ENCODE results near the gene ST6GALNAC3. TPM values are rescaled to one million over a fixed set of nuclear protein-coding genes. Genes with fewer than 3 reads are reported as not detected.

Gene ST6GALNAC3
- polyA plus RNA-seq, 1 donor (not counting 4 experiments of a cell fraction or from before 2014, with no cell fraction given), result 0.08 TPM

- Histone ChIP-seq H3K4me1 (ENCODE audit: control insufficient read depth, extremely low read depth, insufficient read depth, low read length) (no peaks in the 10 kb centered on the region), H3K4me3 (ENCODE audit: control insufficient read depth in 2 of 3, extremely low read depth in 1 of 3, insufficient read depth in 2 of 3, low read depth in 1 of 3, low read length in 3 of 3) (no peak overlapping the region), H3K79me2 (ENCODE audit: control insufficient read depth, insufficient read depth, low read length) (no peaks in the 10 kb centered on the region), H3K27ac (ENCODE audit: control insufficient read depth, insufficient read depth, low read length) (no peak overlapping the region), H3K9me3 (ENCODE audit: control insufficient read depth, low read depth, low read length) (no peaks in the 10 kb centered on the region), H4K20me1 (ENCODE audit: control insufficient read depth, extremely low read depth, insufficient read depth, low read length) (no peaks in the 10 kb centered on the region), H3K4me2 (ENCODE audit: control insufficient read depth, extremely low read depth, insufficient read depth, low read depth, low read length) (no peak overlapping the region), H3K27me3 (ENCODE audit: control insufficient read depth, extremely low read depth, insufficient read depth, low read length) (no peaks in the 10 kb centered on the region), H3K9me1 (ENCODE audit: control insufficient read depth, extremely low read depth, insufficient read depth, low read length) (no peaks in the 10 kb centered on the region), H2AFZ (ENCODE audit: control insufficient read depth, low read length) (no peak overlapping the region), H3K9ac (ENCODE audit: control insufficient read depth, extremely low read depth, insufficient read depth, low read length) (no peak overlapping the region), H3K36me3 (ENCODE audit: control insufficient read depth in 2 of 2, extremely low read depth in 1 of 2, insufficient read depth in 2 of 2, low read length in 2 of 2) (no peaks in the 10 kb centered on the region)
- DNase-seq (ENCODE audit: low read depth, low spot score), result no peak
- no peak for FAIRE-seq
- dilution Hi-C loops (cut with MboI; ENCODE audit: extremely low pct_ligation_motif_present, low sequenced_read_pairs), result no loop called here
- no peak for TF ChIP-seq EZH2 (IDR thresholded peaks at IDR 0.05; ENCODE audit: low read length)
- TF ChIP-seq, protein P1, sequence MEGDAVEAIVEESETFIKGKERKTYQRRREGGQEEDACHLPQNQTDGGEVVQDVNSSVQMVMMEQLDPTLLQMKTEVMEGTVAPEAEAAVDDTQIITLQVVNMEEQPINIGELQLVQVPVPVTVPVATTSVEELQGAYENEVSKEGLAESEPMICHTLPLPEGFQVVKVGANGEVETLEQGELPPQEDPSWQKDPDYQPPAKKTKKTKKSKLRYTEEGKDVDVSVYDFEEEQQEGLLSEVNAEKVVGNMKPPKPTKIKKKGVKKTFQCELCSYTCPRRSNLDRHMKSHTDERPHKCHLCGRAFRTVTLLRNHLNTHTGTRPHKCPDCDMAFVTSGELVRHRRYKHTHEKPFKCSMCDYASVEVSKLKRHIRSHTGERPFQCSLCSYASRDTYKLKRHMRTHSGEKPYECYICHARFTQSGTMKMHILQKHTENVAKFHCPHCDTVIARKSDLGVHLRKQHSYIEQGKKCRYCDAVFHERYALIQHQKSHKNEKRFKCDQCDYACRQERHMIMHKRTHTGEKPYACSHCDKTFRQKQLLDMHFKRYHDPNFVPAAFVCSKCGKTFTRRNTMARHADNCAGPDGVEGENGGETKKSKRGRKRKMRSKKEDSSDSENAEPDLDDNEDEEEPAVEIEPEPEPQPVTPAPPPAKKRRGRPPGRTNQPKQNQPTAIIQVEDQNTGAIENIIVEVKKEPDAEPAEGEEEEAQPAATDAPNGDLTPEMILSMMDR (optimal IDR thresholded peaks at IDR 0.05 in 1 of 3, IDR thresholded peaks at IDR 0.05 in 1 of 3, conservative IDR thresholded peaks at IDR 0.05 in 1 of 3; ENCODE audit: extremely low read depth in 1 of 3, insufficient read depth in 2 of 3, low read length in 3 of 3), result no peak
Observed at GRCh38 chr1:76402128-76402527, 327.6 kb downstream of the ST6GALNAC3 start.

GRCh38 chr1:76408303-76408702, 333.8 kb downstream of the ST6GALNAC3 start:
- Histone ChIP-seq H4K20me1 (ENCODE audit: control insufficient read depth, extremely low read depth, insufficient read depth, low read length) (no peaks in the 10 kb centered on the region), H3K4me3 (ENCODE audit: control insufficient read depth in 2 of 3, extremely low read depth in 1 of 3, insufficient read depth in 2 of 3, low read depth in 1 of 3, low read length in 3 of 3) (no peak overlapping the region), H3K36me3 (ENCODE audit: control insufficient read depth in 2 of 2, extremely low read depth in 1 of 2, insufficient read depth in 2 of 2, low read length in 2 of 2) (no peaks in the 10 kb centered on the region), H2AFZ (ENCODE audit: control insufficient read depth, low read length) (no peak overlapping the region), H3K9me1 (ENCODE audit: control insufficient read depth, extremely low read depth, insufficient read depth, low read length) (no peaks in the 10 kb centered on the region), H3K4me2 (ENCODE audit: control insufficient read depth, extremely low read depth, insufficient read depth, low read depth, low read length) (no peak overlapping the region), H3K9ac (ENCODE audit: control insufficient read depth, extremely low read depth, insufficient read depth, low read length) (no peak overlapping the region), H3K79me2 (ENCODE audit: control insufficient read depth, insufficient read depth, low read length) (no peaks in the 10 kb centered on the region), H3K27ac (ENCODE audit: control insufficient read depth, insufficient read depth, low read length) (no peak overlapping the region), H3K27me3 (ENCODE audit: control insufficient read depth, extremely low read depth, insufficient read depth, low read length) (no peaks in the 10 kb centered on the region), H3K4me1 (ENCODE audit: control insufficient read depth, extremely low read depth, insufficient read depth, low read length) (no peaks in the 10 kb centered on the region), H3K9me3 (ENCODE audit: control insufficient read depth, low read depth, low read length) (no peaks in the 10 kb centered on the region)
- DNase-seq (ENCODE audit: low read depth, low spot score), result no peak
- dilution Hi-C loops (cut with MboI; ENCODE audit: extremely low pct_ligation_motif_present, low sequenced_read_pairs), result no loop called here
- FAIRE-seq, result no peak
- TF ChIP-seq, protein P1 (optimal IDR thresholded peaks at IDR 0.05 in 1 of 3, IDR thresholded peaks at IDR 0.05 in 1 of 3, conservative IDR thresholded peaks at IDR 0.05 in 1 of 3; ENCODE audit: extremely low read depth in 1 of 3, insufficient read depth in 2 of 3, low read length in 3 of 3), result no peak
- no peak for TF ChIP-seq EZH2 (IDR thresholded peaks at IDR 0.05; ENCODE audit: low read length)

Data from keratinocyte (primary cell).